Adrenal gland (tissue), 5 donors: ENCODE results near the gene ANAPC15.

Source experiments
- POLR2A ChIP-seq, 2 donors: fragments of 450-650 bp; IDR thresholded peaks; one replicate each; pipeline ENCODE4 v1.6.1; 2017; ENCODE audit warnings: antibody characterized with exemption in 2 of 2, mild to moderate bottlenecking in 2 of 2, moderate library complexity in 1 of 2
- TF ChIP-seq, protein P1 (sequence below), 6 experiments: fragments of 450-650 bp in 4 of 6; fragments of 200-600 bp in 2 of 6; sonication (generic) in 1 of 6; IDR thresholded peaks; 1 replicate in 5 of 6; 2 replicates in 1 of 6; pipeline versions ENCODE4 v1.5.1 to v1.8.0; 2016 to 2021; ENCODE audit warnings: antibody characterized with exemption in 6 of 6, mild to moderate bottlenecking in 2 of 6, moderate library complexity in 1 of 6
- donor health status: DM: no; HTN: no; CAD: no.

DNA sequence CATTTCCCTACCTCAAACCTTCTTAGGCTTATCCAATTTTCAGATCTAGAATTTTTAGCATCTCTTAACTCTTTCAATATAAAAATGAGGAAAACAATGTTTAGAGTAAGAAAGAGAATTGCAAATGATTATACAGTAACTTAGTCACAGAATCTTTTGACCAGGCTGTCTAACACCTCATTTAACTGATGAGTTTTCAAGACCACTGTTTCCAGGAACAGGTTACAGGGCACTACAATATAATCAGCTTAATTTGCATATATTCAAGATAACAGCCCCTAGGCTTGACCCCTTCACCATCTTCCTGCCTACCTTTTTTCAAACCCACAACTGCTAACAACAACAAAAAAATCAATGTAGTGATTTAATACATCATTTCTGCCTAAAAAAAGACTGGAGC is 44.8 kb downstream of the ANAPC15 start:
- TF ChIP-seq, protein P1, sequence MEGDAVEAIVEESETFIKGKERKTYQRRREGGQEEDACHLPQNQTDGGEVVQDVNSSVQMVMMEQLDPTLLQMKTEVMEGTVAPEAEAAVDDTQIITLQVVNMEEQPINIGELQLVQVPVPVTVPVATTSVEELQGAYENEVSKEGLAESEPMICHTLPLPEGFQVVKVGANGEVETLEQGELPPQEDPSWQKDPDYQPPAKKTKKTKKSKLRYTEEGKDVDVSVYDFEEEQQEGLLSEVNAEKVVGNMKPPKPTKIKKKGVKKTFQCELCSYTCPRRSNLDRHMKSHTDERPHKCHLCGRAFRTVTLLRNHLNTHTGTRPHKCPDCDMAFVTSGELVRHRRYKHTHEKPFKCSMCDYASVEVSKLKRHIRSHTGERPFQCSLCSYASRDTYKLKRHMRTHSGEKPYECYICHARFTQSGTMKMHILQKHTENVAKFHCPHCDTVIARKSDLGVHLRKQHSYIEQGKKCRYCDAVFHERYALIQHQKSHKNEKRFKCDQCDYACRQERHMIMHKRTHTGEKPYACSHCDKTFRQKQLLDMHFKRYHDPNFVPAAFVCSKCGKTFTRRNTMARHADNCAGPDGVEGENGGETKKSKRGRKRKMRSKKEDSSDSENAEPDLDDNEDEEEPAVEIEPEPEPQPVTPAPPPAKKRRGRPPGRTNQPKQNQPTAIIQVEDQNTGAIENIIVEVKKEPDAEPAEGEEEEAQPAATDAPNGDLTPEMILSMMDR (IDR thresholded peaks at IDR 0.05) = no peak
- no peak for TF ChIP-seq POLR2A (IDR thresholded peaks at IDR 0.05)
